HEK293T (cell line): Measurements from ENCODE around the gene TAF15.

Experiments used
- BHLHE40 ChIP-seq: fragments of 450-650 bp; IDR thresholded peaks from 2 replicates; pipeline ENCODE4 v1.6.1; 2016; ENCODE audit warnings: mild to moderate bottlenecking, moderate library complexity, borderline replicate concordance
- FOXM1 ChIP-seq: fragments of 450-650 bp; IDR thresholded peaks from 2 replicates; pipeline ENCODE4 v1.6.1; 2017; ENCODE audit warnings: mild to moderate bottlenecking, borderline replicate concordance
- HDGF ChIP-seq: fragments of 450-650 bp; IDR thresholded peaks from 2 replicates; pipeline ENCODE4 v1.6.1; 2017; ENCODE audit warnings: antibody characterized with exemption, borderline replicate concordance
- PKNOX1 ChIP-seq: fragments of 450-650 bp; IDR thresholded peaks from 2 replicates; pipeline ENCODE4 v1.6.1; 2016
- SP1 ChIP-seq: fragments of 450-650 bp; IDR thresholded peaks from 2 replicates; pipeline ENCODE4 v1.6.1; 2017
- TARDBP ChIP-seq: fragments of 450-650 bp; IDR thresholded peaks from 2 replicates; pipeline ENCODE4 v1.6.1; 2016
- ZNF384 ChIP-seq: fragments of 450-650 bp; IDR thresholded peaks from 2 replicates; pipeline ENCODE4 v1.6.1; 2016

- TF ChIP-seq SP1 (no peak), ZNF384 (no peak), FOXM1 (no peak), HDGF (no peak), TARDBP (no peak), PKNOX1 (no peak), BHLHE40 (no peak)
These were observed 35.4 kb upstream of the TAF15 start for GRCh38 chr17:35773679-35774425.
